HG03342 (cell line): ENCODE results near the gene HOXB4.
"Not testable (repeated sequence)": the region's sequence is repeated elsewhere in the genome, so short reads cannot be mapped to it uniquely, and the experiment has no call there.

Experiments
- ATAC-seq: cut with Tn5 transposase; IDR thresholded peaks from one replicate; pipeline ENCODE4 v1.9.1; 2021; ENCODE audit warnings: mild to moderate bottlenecking, moderate library complexity; ENCODE audit not compliant: unreplicated experiment

The HOXB4 gene

DNA sequence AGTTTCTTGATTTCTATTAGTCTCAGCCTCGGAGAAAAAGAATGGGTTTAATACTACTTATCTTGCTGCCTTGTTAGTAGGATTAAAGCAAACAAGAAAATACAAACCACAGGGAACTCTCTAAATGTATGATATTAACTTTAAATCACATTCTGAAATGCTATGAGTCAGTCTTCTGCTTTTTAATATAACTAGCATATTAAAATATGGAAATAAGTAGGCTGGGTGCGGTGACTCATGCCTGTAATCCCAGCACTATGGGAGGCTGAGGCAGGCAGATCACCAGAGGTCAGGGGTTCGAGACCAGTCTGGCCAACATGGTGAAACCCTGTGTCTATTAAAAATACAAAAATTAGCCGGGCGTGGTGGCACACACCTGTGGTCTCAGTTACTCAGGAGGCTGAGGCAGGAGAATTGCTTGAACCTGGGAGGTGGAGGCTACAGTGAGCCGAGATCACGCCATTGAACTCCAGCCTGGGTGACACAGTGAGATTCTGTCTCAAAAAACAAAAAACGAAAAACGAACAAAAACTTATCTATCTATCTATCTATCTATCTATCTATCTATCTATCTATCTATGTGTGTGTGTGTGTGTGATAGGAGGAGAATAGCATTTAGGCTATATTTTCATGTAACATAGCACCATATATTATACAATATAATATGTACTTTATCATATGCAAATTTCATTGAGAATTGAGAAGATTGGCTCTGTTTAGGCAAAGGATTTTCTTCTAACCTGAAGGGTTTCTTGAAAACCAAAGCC lies 42.2 kb downstream of the HOXB4 start:
- ATAC-seq: not testable (repeated sequence)

DNA sequence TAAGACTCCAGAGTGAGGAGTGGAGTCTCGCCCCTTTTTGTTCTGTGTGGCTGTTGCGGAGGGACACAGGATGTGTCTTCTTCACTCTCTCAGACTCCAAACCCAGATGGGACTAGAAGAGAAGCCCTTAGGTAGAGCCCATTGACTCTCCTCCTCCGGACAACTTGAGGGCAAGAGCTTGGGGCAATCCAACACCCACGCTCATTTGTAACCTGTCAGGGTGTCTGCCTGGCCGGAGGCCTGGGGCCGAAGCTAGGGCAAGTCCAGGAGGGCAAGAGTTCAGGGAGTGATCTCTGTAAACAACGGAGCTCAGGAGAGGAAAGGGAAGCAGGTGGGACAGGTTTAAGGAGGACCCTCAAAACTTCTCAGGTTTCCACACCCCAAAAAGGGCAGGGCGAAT lies 45.9 kb downstream of the HOXB4 start:
- ATAC-seq: no peak

DNA sequence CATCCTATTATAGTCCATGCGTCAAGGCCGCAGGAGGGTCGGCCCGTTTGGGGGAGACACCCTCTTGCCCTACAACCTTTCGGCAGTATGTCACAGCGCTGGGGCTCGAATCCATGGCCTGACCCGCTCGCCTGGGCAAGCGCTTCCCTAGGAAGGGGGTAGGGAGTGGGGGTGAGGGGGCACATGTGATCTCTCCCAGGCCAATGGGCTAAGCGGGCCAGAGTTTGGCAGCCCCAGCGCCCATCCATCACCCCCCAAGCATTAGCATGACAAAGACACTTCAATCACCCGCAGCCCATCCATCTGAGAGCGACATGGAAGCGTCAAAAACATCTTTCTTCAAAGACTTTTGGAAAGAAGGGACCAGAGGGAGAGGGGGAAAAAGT lies 47.3 kb downstream of the HOXB4 start, which contains the start of gene HOXB1:
Gene HOXB1 (minus strand): TSS at position 125 of the 386 bp plus-strand sequence. CDS start 107 bp downstream, at position 18.
- ATAC-seq: no peak

DNA sequence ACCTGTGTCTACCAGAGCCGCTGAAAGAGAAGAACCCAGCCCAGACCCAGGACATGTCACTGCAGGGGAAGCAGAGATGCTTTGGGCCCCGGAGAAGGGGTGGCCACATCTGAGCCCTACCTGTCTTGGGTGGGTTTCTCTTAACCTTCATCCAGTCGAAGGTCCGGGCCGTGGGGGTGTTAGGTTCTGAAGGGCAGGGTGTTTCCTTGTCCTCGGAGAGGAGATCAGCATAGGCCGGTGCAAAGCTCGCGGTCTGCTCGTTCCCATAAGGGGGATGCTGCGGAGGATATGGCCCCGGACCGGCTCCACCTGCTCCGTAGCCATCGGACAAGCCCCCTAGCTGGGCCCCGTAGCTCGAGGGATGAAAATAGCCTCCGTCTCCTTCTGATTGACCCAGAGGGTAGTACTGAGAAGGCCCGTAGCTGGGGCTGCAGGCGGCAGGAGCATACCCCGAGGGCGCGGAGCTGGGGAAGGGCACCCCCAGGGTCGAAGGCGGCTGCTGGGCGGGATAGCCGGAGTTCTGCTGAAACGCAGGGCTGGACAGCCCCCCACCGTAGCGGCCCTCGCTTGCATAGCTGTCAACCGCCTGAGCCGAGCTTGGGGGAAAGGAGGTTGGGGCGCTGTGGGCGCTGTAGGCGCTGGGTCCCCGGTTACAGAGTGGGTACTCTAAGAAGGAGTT lies 47.8 kb downstream of the HOXB4 start:
- ATAC-seq: no peak

DNA sequence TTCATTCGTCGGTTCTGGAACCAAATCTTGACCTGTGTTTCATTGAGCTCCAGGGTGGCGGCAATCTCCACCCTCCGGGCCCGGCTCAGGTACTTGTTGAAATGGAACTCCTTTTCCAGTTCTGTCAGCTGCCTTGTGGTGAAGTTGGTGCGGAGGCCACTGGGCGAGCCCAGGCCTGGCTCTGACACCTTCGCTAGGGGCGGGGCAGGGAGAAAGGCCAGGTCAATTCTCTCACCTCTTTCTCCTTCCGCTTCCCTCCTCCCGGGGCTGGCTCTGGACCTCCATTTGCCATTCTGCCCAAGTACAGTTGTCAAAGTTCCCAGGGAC lies 48.5 kb downstream of the HOXB4 start:
- no peak for ATAC-seq

DNA sequence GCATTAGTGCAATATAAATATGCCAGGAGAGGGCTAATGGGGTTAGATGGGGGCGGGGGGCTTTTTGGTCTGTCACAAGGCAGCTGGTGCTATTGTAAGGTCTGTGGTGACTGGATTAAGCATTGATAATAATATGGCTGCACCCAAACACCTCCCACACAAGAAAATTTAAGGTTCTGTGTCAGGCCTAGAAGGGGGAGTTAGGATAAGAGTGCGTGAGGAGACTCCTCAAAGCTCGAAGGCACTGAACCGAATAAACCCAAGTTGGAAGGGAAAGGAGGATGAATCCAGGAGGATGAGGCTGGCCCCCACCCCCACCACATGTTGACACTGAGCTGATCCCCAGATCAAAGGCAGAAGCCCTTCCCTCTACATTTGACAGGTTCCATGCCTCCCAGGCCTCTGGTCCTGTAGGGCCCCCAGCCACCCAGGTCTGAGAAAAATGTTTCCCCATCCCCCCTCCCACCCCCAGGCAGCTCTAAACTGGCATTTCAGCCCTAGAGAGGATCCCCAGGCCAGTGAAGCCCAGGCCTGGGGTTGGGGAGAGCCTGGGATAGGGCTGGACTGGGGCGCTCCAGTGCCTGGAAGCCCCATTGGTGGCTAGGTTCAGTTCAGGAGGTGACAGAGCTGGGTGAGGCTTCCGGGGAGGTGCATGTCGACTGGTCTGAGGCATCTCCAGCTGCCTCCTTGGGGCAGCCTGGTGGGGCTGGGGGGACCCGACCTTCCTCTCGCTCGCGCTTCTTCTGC lies 49.0 kb downstream of the HOXB4 start:
- ATAC-seq: no peak

DNA sequence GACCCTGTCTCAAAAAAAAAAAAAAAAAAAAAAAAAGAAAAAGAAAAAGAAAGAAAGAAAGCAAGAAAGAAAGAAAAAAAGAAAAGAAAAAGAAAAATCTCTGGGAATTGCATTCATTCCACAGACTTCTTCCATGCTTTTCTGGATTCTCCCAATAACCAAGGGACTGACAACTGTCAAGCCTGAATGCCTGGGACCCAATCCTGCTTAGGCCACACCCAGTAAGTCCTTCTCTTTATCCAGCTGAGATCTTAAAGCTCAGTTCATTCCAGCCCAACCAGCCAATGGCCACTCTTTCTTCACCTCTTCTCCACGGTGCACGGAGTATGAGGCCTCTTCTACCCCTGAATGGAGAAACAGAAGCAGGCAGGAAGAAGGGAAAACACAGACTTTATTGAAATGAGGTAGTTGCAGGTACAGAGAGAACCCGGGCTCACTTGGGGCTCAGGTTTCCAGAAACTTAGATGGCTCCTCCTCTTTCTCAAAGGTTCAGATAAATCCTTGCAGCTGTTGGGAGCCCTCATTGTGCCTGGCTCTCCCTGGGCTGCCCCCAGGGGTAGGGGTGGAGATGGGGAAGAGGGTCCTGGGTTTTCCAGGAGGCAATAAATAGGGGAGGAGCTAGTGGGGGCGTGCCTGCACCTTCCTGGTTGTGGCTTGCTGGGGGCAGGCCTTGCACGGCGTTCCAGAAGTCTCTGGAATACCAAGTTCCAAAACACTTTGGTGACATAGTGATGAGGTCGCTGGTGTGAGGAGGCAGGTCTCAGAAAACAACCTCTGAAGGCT lies 49.8 kb downstream of the HOXB4 start:
- no peak for ATAC-seq

DNA sequence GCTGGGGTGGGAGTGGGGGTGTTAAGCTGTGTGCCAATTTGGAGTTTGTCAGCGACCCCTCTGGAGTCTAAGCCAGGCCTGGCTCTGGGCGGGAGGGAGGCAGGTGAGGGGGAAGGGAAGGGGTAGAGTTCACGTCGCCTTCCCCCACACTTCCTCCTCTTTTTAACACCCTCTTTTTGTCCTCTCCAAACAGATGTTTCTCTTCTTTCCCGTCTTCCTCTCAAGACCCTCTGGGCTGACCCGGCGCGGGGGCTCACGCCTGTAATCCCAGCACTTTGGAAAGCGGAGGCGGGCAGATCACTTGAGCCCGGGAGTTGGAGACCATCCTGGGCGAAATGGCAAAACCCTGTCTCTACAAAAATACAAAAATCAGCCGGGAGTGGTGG lies 50.6 kb downstream of the HOXB4 start:
- ATAC-seq: no peak

DNA sequence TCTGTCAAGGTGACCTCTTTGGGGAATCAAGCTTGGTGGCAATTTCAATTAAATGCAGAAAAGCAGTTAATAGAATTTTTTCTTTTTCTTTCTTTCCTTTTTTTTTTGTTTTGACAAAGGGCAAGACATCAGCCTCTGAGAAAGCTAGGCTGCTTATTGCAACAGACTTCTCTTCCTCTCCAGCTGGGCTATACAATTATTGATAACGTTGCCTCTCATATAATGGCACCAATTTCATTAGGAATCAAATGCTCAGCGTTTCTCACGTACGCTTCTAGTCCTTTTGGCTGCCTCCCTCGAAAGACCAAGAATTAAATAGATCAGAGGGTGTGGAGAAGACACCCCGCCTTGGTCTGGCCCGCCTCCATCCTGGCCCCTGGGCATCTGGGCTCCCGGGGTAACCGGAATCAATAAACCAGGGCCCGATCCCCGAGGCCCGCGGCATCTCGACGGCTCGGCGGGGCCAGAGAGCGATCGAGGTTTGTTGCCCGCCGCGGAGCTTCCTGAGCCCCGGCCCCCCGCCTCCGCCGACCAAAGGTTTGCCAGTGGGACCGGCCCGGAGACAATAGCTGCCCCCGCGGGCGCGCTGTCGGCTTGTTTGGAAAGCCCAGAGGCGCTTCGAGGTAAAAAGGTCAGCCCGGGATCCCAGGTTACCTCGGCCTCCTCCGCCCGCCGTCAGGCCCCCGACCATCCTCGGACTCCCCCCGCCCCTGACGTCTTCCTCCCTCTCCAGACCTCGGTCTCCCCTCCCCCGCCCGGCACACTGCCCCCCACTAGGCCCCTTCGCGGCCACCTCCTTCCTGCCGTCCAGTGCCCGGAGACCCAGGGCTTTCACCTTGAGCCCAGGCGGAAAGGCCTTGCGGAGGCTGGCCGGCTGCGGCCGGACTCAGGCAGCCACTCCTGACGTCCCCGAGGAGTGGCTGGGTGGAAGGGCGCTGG lies 51.3 kb downstream of the HOXB4 start:
- no peak for ATAC-seq
